Panc1 (cell line): Measurements from ENCODE around the gene NR3C1. TPM values are rescaled to one million over a fixed set of nuclear protein-coding genes. Genes with fewer than 3 reads are reported as not detected.

Experiments used
- ATAC-seq: fragments of 200-7000 bp; cut with Tn5 transposase; 2 replicates; pipeline ENCODE4 v1.9.1; 2020; ENCODE audit warnings: mild to moderate bottlenecking, moderate library complexity
- BruUV-seq: library from RNA; stranded (reverse); fragments of 400-500 nt; replicated peaks from 2 replicates; lab custom pipeline; 2021; lab: Mats Ljungman, UMichigan
- CTCF ChIA-PET: fragments of 300-600 bp; sonication (Branson Sonifier 250); formaldehyde crosslinking; loops from one replicate; lab custom pipeline; 2022; ENCODE audit warnings: antibody characterized with exemption; lab: Charles Lee
- POLR2A ChIA-PET: fragments of 300-600 bp; sonication (Branson Sonifier 250); formaldehyde crosslinking; loops from one replicate; lab custom pipeline; 2022; ENCODE audit warnings: antibody characterized with exemption; lab: Charles Lee
- DNase-seq: peaks from one replicate; pipeline ENCODE4 v3.0.0-alpha.2; 2010; ENCODE audit warnings: low read depth, low spot score
- H3K27ac ChIP-seq: 2 replicates; pipeline ENCODE4 v1.5.1; 2011; ENCODE audit warnings: mild to moderate bottlenecking, low read length, inconsistent platforms
- H3K27me3 ChIP-seq: fragments of 200-500 bp; sonication (Bioruptor generic); 2 replicates; pipeline ENCODE4 v1.6.0; 2014; ENCODE audit warnings: low read length, inconsistent platforms; ENCODE audit not compliant: control insufficient read depth, insufficient read depth
- H3K36me3 ChIP-seq: fragments of 200-500 bp; sonication (Bioruptor generic); 2 replicates; pipeline ENCODE4 v1.5.1; 2014; ENCODE audit warnings: inconsistent platforms, mild to moderate bottlenecking, low read length, moderate library complexity; ENCODE audit not compliant: control insufficient read depth, insufficient read depth
- H3K4me1 ChIP-seq: 2 replicates; pipeline ENCODE4 v1.5.1; 2011; ENCODE audit warnings: inconsistent platforms, mild to moderate bottlenecking, low read length, moderate library complexity; ENCODE audit not compliant: control insufficient read depth, insufficient read depth
- H3K4me3 ChIP-seq, 2 experiments: 2 replicates each; pipeline ENCODE4 v1.5.1; 2011 to 2012; ENCODE audit warnings: low read depth in 2 of 2, low read length in 2 of 2, mild to moderate bottlenecking in 2 of 2, inconsistent platforms in 1 of 2, moderate library complexity in 1 of 2
- H3K9me3 ChIP-seq: fragments of 200-500 bp; sonication (Bioruptor generic); 2 replicates; pipeline ENCODE4 v1.5.1; 2014; ENCODE audit warnings: low read depth, mild to moderate bottlenecking, inconsistent platforms, low read length, moderate library complexity; ENCODE audit not compliant: control insufficient read depth, insufficient read depth
- POLR2AphosphoS5 ChIP-seq: IDR thresholded peaks from 2 replicates; pipeline ENCODE4 v1.6.1; 2012; ENCODE audit warnings: mild to moderate bottlenecking, low read depth, low read length, moderate library complexity
- SIN3A ChIP-seq: IDR thresholded peaks from 2 replicates; pipeline ENCODE4 v1.6.1; 2012; ENCODE audit warnings: low read depth, mild to moderate bottlenecking, low read length, moderate library complexity, borderline replicate concordance; ENCODE audit not compliant: insufficient read depth
- TCF7L2 ChIP-seq: IDR thresholded peaks from 2 replicates; pipeline ENCODE4 v1.6.1; 2011; ENCODE audit warnings: mild to moderate bottlenecking, low read depth, low read length, inconsistent platforms
- in situ Hi-C: cut with HindIII; loops from 2 replicates; pipeline ENCODE4 v1.10.0; 2016; ENCODE audit warnings: low sequenced_read_pairs, low pct_unique_long_range_greater_than_20kb
- intact Hi-C: fragments of 100-400 bp; cut with micrococcal nuclease; formaldehyde crosslinking; loops from one replicate; pipeline ENCODE4 v1.10.0; 2022; ENCODE audit not compliant: unreplicated experiment
- total RNA-seq: library from RNA; stranded (reverse); gene quantifications from one replicate; pipeline ENCODE4 v1.2.1, GENCODE V29; 2021; ENCODE audit not compliant: unreplicated experiment
- TF ChIP-seq, protein P1 (sequence below): fragments of 450-650 bp; IDR thresholded peaks from 2 replicates; pipeline ENCODE4 v1.5.1; 2017; ENCODE audit warnings: mild to moderate bottlenecking
- TF ChIP-seq, protein P2 (sequence below), 2 experiments: IDR thresholded peaks; 2 replicates each; pipeline ENCODE4 v1.6.1; 2011 to 2012; ENCODE audit warnings: low read depth in 2 of 2, control low read depth in 1 of 2, low read length in 1 of 2, mild to moderate bottlenecking in 1 of 2, moderate library complexity in 1 of 2; ENCODE audit not compliant: insufficient read depth in 1 of 2

Gene NR3C1
- total RNA-seq, 1 experiment from 2014 or later = 52.6 TPM

DNA sequence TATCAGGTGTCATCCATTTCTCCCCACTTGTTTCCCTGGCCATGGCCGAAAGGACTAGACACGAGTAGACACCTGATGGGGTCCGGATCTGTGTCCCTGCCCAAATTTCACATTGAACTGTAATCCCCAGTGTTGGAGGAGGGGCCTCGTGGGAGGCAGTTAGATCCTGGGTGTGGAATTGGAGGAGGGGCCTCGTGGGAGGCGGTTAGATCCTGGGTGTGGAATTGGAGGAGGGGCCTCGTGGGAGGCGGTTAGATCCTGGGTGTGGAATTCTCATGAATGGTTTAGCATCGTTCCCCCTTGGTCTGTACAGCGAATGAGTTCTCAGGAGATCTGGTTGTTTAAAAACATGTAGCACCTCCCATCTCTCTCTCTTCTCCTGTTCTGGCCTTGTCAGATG lies 165.8 kb downstream of the NR3C1 start:
- ATAC-seq (no peak), DNase-seq (no peak)
- BruUV-seq = no TSS peak
- Histone ChIP-seq H3K27ac (peak overlapping the region; percentile 63; the same call in 1 of the 2 replicates), H3K36me3 (no peaks in the 10 kb centered on the region), H3K27me3 (no peaks in the 10 kb centered on the region), H3K9me3 (no peaks in the 10 kb centered on the region), H3K4me1 (peaks cover 17% of the 10 kb centered on the region), H3K4me3 (no peak overlapping the region)
- POLR2A ChIA-PET = no interaction called here
- intact Hi-C loops (no loop called here), in situ Hi-C loops (no loop called here)
- TF ChIP-seq SIN3A = no peak
- no peak for TF ChIP-seq POLR2AphosphoS5
- TF ChIP-seq, protein P1, sequence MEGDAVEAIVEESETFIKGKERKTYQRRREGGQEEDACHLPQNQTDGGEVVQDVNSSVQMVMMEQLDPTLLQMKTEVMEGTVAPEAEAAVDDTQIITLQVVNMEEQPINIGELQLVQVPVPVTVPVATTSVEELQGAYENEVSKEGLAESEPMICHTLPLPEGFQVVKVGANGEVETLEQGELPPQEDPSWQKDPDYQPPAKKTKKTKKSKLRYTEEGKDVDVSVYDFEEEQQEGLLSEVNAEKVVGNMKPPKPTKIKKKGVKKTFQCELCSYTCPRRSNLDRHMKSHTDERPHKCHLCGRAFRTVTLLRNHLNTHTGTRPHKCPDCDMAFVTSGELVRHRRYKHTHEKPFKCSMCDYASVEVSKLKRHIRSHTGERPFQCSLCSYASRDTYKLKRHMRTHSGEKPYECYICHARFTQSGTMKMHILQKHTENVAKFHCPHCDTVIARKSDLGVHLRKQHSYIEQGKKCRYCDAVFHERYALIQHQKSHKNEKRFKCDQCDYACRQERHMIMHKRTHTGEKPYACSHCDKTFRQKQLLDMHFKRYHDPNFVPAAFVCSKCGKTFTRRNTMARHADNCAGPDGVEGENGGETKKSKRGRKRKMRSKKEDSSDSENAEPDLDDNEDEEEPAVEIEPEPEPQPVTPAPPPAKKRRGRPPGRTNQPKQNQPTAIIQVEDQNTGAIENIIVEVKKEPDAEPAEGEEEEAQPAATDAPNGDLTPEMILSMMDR = no peak
- no peak for TF ChIP-seq TCF7L2
- TF ChIP-seq, protein P2, sequence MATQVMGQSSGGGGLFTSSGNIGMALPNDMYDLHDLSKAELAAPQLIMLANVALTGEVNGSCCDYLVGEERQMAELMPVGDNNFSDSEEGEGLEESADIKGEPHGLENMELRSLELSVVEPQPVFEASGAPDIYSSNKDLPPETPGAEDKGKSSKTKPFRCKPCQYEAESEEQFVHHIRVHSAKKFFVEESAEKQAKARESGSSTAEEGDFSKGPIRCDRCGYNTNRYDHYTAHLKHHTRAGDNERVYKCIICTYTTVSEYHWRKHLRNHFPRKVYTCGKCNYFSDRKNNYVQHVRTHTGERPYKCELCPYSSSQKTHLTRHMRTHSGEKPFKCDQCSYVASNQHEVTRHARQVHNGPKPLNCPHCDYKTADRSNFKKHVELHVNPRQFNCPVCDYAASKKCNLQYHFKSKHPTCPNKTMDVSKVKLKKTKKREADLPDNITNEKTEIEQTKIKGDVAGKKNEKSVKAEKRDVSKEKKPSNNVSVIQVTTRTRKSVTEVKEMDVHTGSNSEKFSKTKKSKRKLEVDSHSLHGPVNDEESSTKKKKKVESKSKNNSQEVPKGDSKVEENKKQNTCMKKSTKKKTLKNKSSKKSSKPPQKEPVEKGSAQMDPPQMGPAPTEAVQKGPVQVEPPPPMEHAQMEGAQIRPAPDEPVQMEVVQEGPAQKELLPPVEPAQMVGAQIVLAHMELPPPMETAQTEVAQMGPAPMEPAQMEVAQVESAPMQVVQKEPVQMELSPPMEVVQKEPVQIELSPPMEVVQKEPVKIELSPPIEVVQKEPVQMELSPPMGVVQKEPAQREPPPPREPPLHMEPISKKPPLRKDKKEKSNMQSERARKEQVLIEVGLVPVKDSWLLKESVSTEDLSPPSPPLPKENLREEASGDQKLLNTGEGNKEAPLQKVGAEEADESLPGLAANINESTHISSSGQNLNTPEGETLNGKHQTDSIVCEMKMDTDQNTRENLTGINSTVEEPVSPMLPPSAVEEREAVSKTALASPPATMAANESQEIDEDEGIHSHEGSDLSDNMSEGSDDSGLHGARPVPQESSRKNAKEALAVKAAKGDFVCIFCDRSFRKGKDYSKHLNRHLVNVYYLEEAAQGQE (IDR thresholded peaks at IDR 0.05; ENCODE audit: insufficient read depth in 1 of 2, low read depth in 2 of 2, low read length in 1 of 2) = no peak
- CTCF ChIA-PET = no interaction called here

GRCh38 chr5:143236682-143237081 lies 166.8 kb downstream of the NR3C1 start:
- DNase-seq (no peak), ATAC-seq (no peak)
- TF ChIP-seq, protein P2 (IDR thresholded peaks at IDR 0.05; ENCODE audit: insufficient read depth in 1 of 2, low read depth in 2 of 2, low read length in 1 of 2) = no peak
- TF ChIP-seq SIN3A = no peak
- TF ChIP-seq, protein P1 = no peak
- TF ChIP-seq TCF7L2 = no peak
- TF ChIP-seq POLR2AphosphoS5 = no peak
- Histone ChIP-seq H3K9me3 (no peaks in the 10 kb centered on the region), H3K36me3 (no peaks in the 10 kb centered on the region), H3K27ac (peak overlapping the region; percentile 41; the same call in 1 of the 2 replicates), H3K27me3 (no peaks in the 10 kb centered on the region), H3K4me3 (no peak overlapping the region), H3K4me1 (peaks cover 7% of the 10 kb centered on the region; the same call in 1 of the 2 replicates)
- intact Hi-C loops (no loop called here), in situ Hi-C loops (no loop called here)
- ChIA-PET CTCF (no interaction called here), POLR2A (no interaction called here)
- BruUV-seq = no TSS peak
